DND-41 (cell line): ENCODE results near the gene CCNYL1.

Experiments
- CTCF ChIP-seq: IDR thresholded peaks from 2 replicates; pipeline ENCODE4 v1.5.1; 2012; ENCODE audit warnings: borderline replicate concordance, low read length, moderate library complexity, mild to moderate bottlenecking; ENCODE audit not compliant: poor library complexity, severe bottlenecking; ENCODE audit errors: extremely low read depth
- EZH2 ChIP-seq: IDR thresholded peaks from 3 replicates; pipeline ENCODE4 v1.6.1; 2012; ENCODE audit warnings: borderline replicate concordance, low read depth, mild to moderate bottlenecking, moderate library complexity, low read length, inconsistent platforms; ENCODE audit not compliant: severe bottlenecking

GRCh38 chr2:207747653-207748560 lies 36.5 kb downstream of the CCNYL1 start:
- TF ChIP-seq CTCF: no peak
- TF ChIP-seq EZH2: no peak
